Stimulated activated CD8-positive, alpha-beta memory T cell treated with anti-CD3 and anti-CD28 coated beads, Interleukin-2, amount 100 ng/mL, for 48 hours (primary cell): ENCODE results near the gene PGLYRP4.
"Not testable (repeated sequence)": the region's sequence is repeated elsewhere in the genome, so short reads cannot be mapped to it uniquely, and the experiment has no call there.

Experiments
- DNase-seq, 2 donors: peaks; one replicate each; pipeline ENCODE4 v3.0.0-alpha.2; 2020; ENCODE audit warnings: low read depth in 2 of 2

The PGLYRP4 gene

GRCh38 chr1:153337980-153338853, 10.4 kb downstream of the PGLYRP4 start:
- no peak for DNase-seq

DNA sequence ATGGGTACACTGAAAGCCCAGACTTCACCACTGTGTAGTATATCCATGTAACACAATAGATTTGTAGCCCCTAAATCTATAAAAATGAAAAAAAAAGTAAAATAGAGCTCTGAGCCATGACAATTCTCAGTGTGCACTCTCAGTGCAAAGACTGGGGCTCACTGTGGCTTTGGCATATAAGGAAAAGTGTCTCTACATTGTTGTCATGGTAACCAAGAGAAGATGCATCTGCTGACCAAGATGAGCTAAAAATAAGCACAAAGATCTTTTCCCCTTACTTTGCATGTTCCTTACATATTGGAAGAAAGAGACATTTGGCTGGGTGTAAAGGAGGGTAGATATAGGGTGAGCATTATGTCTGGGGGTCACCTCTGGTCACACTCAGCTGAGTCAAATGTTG, 12.0 kb downstream of the PGLYRP4 start:
- no peak for DNase-seq

GRCh38 chr1:153333902-153334301, 14.7 kb downstream of the PGLYRP4 start:
- DNase-seq: no peak

DNA sequence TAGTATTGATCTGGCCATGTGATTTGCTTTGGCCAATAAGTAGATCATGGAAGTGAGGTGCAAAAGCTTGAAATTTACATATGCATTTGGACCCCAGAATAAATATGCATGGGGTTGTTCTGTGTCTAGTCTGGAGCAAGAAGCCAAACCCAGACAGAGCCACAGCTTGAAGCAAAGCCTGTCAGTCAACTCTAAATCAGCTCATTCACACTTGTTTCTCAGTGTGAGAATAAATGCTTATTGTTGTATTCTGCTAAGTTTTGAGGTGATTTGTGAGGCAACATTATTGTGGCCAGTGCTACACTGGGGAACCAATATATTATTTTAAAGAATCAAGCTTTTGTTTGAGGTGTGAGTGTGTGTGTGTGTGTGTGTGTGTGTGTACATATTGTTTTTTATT, 23.7 kb downstream of the PGLYRP4 start:
- no peak for DNase-seq

- DNase-seq: no peak
Observed at GRCh38 chr1:153322568-153322967, 26.1 kb downstream of the PGLYRP4 start.

DNA sequence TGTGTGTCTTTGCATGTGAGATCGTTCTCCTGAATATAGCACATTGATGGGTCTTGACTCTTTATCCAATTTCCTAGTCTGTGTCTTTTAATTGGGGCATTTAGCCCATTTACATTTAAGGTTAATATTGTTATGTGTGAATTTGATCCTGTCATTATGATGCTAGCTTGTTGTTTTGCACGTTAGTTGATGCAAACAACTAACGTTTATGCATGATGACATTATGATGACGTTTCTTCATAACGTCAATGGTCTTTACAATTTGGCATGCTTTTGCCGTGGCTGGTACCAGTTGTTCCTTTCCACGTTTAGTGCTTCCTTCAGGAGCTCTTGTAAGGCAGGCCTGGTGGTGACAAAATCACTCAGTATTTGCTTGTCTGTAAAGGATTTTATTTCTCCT, 30.5 kb downstream of the PGLYRP4 start:
- DNase-seq: not testable (repeated sequence)

DNA sequence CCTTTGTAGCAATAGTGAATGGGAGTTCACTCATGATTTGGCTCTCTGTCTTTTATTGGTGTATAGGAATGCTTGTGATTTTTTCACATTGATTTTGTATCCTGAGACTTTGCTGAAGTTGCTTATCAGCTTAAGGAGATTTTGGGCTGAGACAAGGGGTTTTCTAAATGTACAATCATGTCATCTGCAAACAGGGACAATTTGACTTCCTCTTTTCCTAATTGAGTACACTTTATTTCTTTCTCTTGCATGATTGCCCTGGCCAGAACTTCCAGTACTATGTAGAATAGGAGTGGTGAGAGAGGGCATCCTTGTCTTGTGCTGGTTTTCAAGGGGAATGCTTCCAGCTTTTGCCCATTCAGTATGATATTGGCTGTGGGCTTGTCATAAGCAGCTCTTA, 32.6 kb downstream of the PGLYRP4 start:
- not testable (repeated sequence) for DNase-seq

DNA sequence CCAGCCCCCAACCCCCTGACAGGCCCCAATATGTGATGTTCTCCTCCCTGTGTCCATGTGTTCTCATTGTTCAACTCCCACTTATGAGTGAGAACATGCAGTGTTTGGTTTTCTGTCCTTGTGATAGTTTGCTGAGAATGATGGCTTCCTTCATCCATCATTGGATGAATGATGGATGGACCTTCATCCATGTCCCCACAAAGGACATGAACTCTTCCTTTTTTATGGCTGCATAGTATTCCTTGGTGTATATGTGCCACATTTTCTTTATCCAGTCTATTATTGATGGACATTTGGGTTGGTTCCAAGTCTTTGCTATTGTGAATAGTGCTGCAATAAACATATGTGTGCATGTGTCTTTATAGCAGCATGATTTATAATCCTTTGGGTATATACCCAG, 34.3 kb downstream of the PGLYRP4 start:
- not testable (repeated sequence) for DNase-seq

- no peak for DNase-seq
Observed at GRCh38 chr1:153313288-153313687, 35.4 kb downstream of the PGLYRP4 start.

- DNase-seq: no peak
Observed at GRCh38 chr1:153312570-153313186, 36.0 kb downstream of the PGLYRP4 start, which contains the start of gene PGLYRP3. Gene PGLYRP3 (minus strand): TSS chr1:153312952. CDS start chr1:153310665, 2,287 bp downstream.

GRCh38 chr1:153310526-153310925, 38.1 kb downstream of the PGLYRP4 start:
- DNase-seq: no peak

DNA sequence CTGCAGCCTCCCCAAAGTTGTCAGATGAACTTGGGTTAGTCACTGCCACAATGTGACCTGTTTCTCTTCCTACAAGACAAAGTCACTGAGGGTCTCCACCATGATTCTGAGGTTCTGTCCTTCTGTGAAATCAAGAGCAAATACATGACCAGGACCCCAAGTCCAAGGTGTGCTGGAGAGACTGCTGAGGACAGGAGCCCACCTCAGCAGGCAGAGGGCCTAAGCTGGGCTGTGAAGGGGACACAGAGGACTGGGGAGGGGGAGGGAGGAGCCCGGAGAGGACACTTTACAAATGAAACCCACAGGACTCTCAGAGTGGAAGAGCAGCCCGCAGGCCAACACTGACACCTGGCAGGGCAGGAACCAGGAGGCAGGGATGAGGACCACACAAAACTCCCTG, 39.2 kb downstream of the PGLYRP4 start:
- no peak for DNase-seq

DNA sequence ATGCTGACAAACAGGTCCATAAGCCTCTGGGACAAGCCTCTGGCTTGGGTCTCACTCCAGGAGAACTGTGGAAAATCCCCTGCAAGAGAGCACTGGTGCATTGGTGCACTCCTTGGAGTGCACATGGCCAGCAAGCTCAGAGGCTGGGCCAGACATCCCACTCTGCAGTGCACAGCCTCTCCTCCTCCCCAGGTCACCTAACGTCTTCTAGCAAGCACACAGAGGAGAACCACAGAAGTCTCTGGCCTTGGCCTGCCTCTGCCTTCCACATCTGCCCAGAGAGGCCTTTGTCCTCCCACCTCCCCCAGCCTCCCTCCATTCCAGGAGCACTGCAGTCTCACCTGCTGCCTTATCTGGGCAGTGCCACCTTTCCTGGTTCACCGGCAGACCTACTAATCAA, 40.1 kb downstream of the PGLYRP4 start:
- no peak for DNase-seq

- DNase-seq: no peak
Observed at GRCh38 chr1:153307221-153307600, 41.4 kb downstream of the PGLYRP4 start.

- no peak for DNase-seq
Observed at GRCh38 chr1:153306303-153307220, 42.1 kb downstream of the PGLYRP4 start.

DNA sequence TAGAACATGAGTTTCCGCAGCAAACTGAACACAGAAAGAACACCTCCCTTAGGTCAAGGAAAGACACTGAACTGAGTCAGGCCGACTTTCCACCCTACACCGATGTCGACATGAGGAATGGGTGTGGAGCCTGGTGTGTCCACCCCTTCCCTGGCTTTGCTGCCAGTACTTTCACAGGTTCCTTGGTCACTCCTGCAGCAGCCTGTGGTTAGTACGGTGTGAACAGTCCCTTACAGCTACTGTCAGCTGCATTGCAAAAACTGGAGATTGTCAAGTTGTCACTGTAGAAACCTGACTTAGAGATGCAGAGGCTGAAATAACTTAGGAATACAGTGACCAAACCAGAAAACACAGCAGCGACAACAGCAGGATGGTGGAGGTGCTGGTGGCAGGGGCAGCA, 43.0 kb downstream of the PGLYRP4 start:
- no peak for DNase-seq

DNA sequence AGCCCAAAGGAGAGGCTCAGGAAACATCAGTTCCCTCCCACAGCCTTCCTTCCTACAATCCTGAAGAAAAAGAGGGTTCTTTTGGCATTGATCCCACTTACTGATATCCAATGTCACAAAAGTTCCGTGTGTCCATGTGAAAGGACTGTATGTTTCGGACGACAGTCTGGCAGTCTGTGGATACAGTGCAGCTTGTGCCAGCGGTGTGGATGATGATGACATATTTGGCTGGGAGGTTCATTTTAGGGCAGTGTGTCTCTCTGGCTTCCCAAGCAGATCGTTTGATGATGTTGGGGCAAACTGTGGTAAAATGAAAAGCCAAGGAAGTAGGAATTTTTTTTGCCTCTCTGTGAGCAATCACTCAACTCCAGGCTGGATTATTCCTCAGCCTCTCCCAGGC, 46.3 kb downstream of the PGLYRP4 start:
- DNase-seq: no peak

DNA sequence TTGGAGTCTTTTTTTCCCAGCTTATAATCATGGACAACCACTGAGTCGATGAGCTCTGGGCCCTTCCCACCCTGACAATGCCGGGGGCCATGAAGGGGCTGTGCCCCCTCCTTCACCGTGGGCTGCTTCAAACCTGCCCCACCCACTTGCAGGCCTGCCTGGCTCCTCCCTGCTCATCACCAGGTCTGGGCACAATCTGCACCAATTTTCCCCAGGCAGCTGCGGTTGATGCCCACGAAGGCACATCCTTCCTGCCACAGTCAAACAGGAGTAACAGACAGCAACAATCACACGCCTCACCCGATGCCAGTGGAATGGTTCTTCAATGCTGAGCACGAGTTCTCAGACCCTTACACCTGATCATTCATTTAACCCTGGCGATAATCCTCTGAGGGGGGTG, 54.8 kb downstream of the PGLYRP4 start:
- DNase-seq: no peak

GRCh38 chr1:153293480-153293775, 55.2 kb downstream of the PGLYRP4 start:
- no peak for DNase-seq

DNA sequence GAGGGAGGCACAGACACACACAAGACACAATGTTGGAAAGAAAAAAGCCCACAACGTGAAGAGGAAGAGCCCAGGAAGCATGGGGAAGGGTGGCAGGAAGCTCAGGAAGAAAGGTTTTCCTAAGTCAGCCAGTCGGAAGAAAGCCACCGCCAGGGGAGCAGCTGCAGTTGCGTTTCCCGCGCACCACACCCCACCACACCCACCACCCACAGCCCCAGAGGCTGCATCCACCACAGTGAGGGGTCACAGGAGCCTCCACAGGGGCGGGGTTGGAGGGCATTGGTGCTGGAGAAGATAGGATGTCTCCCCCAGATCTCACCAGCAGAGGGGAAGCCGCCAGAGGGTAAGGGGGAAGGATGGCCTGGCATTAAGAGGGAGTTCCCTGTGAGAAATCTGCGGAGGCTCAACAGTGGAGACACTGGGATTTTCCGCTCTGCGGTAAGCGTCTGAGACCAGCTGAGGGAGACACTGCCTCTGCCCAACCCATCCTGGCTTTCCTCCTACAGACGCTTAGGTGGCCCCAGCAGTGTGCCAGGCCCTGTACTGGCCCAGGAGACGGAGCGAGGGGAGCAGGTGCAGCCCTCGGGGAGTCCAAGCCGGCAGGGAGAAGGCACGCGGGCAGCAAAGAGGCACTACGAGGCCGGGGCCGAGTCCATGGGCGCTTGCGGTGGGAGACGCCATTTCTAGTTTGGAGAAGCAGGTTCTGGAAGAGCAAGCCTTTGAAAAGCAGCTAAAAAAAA, 55.7 kb downstream of the PGLYRP4 start:
- DNase-seq: no peak

GRCh38 chr1:153292185-153292584, 56.5 kb downstream of the PGLYRP4 start:
- DNase-seq: no peak

DNA sequence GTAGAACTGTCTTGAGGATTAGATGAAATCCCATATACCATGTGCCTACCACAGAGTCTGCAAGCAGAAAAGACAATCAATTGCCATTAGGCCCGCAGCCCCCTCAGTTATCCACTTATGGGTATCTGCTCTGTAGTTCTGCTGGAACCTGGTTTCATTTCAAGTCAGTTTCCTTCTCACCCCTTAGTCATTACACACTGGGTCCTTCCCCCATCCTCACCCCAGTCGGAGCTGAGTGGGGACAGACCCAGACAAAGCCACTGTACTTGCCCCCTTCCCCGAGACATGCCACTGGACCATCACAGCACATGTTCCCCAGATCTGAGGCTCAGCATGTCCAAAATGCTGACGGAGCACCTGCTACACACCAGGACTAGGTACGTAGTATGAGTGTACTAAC, 57.1 kb downstream of the PGLYRP4 start:
- no peak for DNase-seq
